Measurements from ENCODE around the gene CTNNA2. TPM values are rescaled to one million over a fixed set of nuclear protein-coding genes. Genes with fewer than 3 reads are reported as not detected.

Gene CTNNA2
- total and polyA plus RNA-seq, 9 of the 15 experiments (the other 6 are each of a cell fraction or from before 2014, with no cell fraction given): 0.03 to 0.40 (median 0.15) TPM

GRCh38 chr2:79984476-79984875 is 471.6 kb downstream of the CTNNA2 start:
- in situ Hi-C loops (cut with MboI): no loop called here
- Histone ChIP-seq H2AFZ (ENCODE audit: low read depth, low read length) (no peak overlapping the region), H3K27ac (ENCODE audit: extremely low read depth, low read depth, low read length) (no peak overlapping the region), H3K4me2 (ENCODE audit: insufficient read depth, low read length) (no peak overlapping the region), H4K20me1 (replicated peaks; ENCODE audit: control insufficient read depth, insufficient read depth, low read length) (no peaks in the 10 kb centered on the region), H3K4me1 (replicated peaks in 1 of 2; ENCODE audit: control insufficient read depth in 2 of 2, insufficient read depth in 2 of 2, low read length in 2 of 2) (no peaks in the 10 kb centered on the region), H3K27me3 (ENCODE audit: control insufficient read depth in 2 of 2, insufficient read depth in 2 of 2, low read length in 2 of 2) (no peaks in the 10 kb centered on the region), H3K9me1 (ENCODE audit: control insufficient read depth, insufficient read depth, low read length) (no peaks in the 10 kb centered on the region), H3K79me2 (ENCODE audit: control insufficient read depth, insufficient read depth, low read length) (no peaks in the 10 kb centered on the region), H3K36me3 (ENCODE audit: control insufficient read depth, insufficient read depth, low read length) (no peaks in the 10 kb centered on the region), H3K9me3 (replicated peaks; ENCODE audit: control insufficient read depth, insufficient read depth, low read depth, low read length) (no peaks in the 10 kb centered on the region), H3K9ac (ENCODE audit: insufficient read depth in 1 of 2, low read depth in 2 of 2, low read length in 2 of 2) (no peak overlapping the region), H3K4me3 (no peak overlapping the region)
- ATAC-seq (no peak), FAIRE-seq (no peak), DNase-seq (ENCODE audit: extremely low read depth in 1 of 4, low spot score in 3 of 4) (no peak)
- ChIA-PET CTCF (ENCODE audit: low intra/inter-chr PET ratio) (no interaction called here), POLR2A (no interaction called here)
- WGBS (ENCODE audit: insufficient coverage, low coverage, missing lambda C conversion rate): 0% methylated on average over 1 of the region's 1 CpG
- BruUV-seq (replicated peaks): no TSS peak
- TF ChIP-seq HNRNPUL1 (IDR thresholded peaks at IDR 0.05; ENCODE audit: low read length): no peak
- TF ChIP-seq ZNF780A (CRISPR knock-in tag; IDR thresholded peaks at IDR 0.05): no peak
- TF ChIP-seq RAD51 (IDR thresholded peaks at IDR 0.05; ENCODE audit: borderline replicate concordance, low read depth): no peak
- no peak for TF ChIP-seq ETV1 (tag; conservative IDR thresholded peaks at IDR 0.05; ENCODE audit: low read depth)
- intact Hi-C loops (cut with micrococcal nuclease): no loop called here

GRCh38 chr2:79985145-79985544 is 472.3 kb downstream of the CTNNA2 start:
- no peaks in the 10 kb centered on the region for H3K36me3 ChIP-seq (ENCODE audit: control insufficient read depth, insufficient read depth, low read length)
- 3% methylated on average over 3 of the region's 3 CpGs for WGBS (ENCODE audit: insufficient coverage, low coverage, missing lambda C conversion rate)
- POLR2A ChIA-PET: no interaction called here
- CTCF ChIA-PET (ENCODE audit: low intra/inter-chr PET ratio): no interaction called here
- intact Hi-C loops (cut with micrococcal nuclease) (no loop called here), in situ Hi-C loops (cut with MboI) (no loop called here)
- H3K4me2 ChIP-seq (ENCODE audit: insufficient read depth, low read length): no peak overlapping the region
- H3K27ac ChIP-seq (ENCODE audit: extremely low read depth, low read depth, low read length): no peak overlapping the region
- ATAC-seq (no peak), DNase-seq (ENCODE audit: extremely low read depth in 1 of 4, low spot score in 3 of 4) (no peak), FAIRE-seq (no peak)
- H3K9ac ChIP-seq (ENCODE audit: insufficient read depth in 1 of 2, low read depth in 2 of 2, low read length in 2 of 2): no peak overlapping the region
- no peak overlapping the region for H2AFZ ChIP-seq (ENCODE audit: low read depth, low read length)
- no peaks in the 10 kb centered on the region for H4K20me1 ChIP-seq (replicated peaks; ENCODE audit: control insufficient read depth, insufficient read depth, low read length)
- BruUV-seq (replicated peaks): no TSS peak
- H3K9me3 ChIP-seq (replicated peaks; ENCODE audit: control insufficient read depth, insufficient read depth, low read depth, low read length): no peaks in the 10 kb centered on the region
- no peaks in the 10 kb centered on the region for H3K9me1 ChIP-seq (ENCODE audit: control insufficient read depth, insufficient read depth, low read length)
- no peaks in the 10 kb centered on the region for H3K4me1 ChIP-seq (replicated peaks in 1 of 2; ENCODE audit: control insufficient read depth in 2 of 2, insufficient read depth in 2 of 2, low read length in 2 of 2)
- H3K79me2 ChIP-seq (ENCODE audit: control insufficient read depth, insufficient read depth, low read length): no peaks in the 10 kb centered on the region
- H3K4me3 ChIP-seq: no peak overlapping the region
- no peaks in the 10 kb centered on the region for H3K27me3 ChIP-seq (ENCODE audit: control insufficient read depth in 2 of 2, insufficient read depth in 2 of 2, low read length in 2 of 2)
- TF ChIP-seq SMARCC2 (IDR thresholded peaks at IDR 0.05; ENCODE audit: low read depth) (no peak), ZC3H4 (CRISPR knock-in tag; IDR thresholded peaks at IDR 0.05; ENCODE audit: borderline replicate concordance) (no peak), MAZ (CRISPR knock-in tag; conservative IDR thresholded peaks at IDR 0.05 in 1 of 2, IDR thresholded peaks at IDR 0.05 in 1 of 2) (no peak), KLF13 (tag; IDR thresholded peaks at IDR 0.05; ENCODE audit: borderline replicate concordance, low read depth) (no peak), TCF7L2 (IDR thresholded peaks at IDR 0.05; ENCODE audit: low read depth, low read length) (no peak), CHAMP1 (IDR thresholded peaks at IDR 0.05) (no peak), NRF1 (conservative IDR thresholded peaks at IDR 0.05 in 1 of 2, IDR thresholded peaks at IDR 0.05 in 1 of 2) (no peak)

Data from K562 (cell line).